ENCODE data around the gene TLX1. TPM values are rescaled to one million over a fixed set of nuclear protein-coding genes. Genes with fewer than 3 reads are reported as not detected.

The TLX1 gene
- total RNA-seq, 2 experiments from 2014 or later: not detected

- no peak overlapping the region for H3K27ac Mint-ChIP-seq
- H3K27me3 Mint-ChIP-seq (ENCODE audit: low read depth): peaks cover 77% of the 10 kb centered on the region
- POLR2A ChIA-PET: no interaction called here
Observed at GRCh38 chr10:101124933-101125332, 6.2 kb upstream of the TLX1 start.

DNA sequence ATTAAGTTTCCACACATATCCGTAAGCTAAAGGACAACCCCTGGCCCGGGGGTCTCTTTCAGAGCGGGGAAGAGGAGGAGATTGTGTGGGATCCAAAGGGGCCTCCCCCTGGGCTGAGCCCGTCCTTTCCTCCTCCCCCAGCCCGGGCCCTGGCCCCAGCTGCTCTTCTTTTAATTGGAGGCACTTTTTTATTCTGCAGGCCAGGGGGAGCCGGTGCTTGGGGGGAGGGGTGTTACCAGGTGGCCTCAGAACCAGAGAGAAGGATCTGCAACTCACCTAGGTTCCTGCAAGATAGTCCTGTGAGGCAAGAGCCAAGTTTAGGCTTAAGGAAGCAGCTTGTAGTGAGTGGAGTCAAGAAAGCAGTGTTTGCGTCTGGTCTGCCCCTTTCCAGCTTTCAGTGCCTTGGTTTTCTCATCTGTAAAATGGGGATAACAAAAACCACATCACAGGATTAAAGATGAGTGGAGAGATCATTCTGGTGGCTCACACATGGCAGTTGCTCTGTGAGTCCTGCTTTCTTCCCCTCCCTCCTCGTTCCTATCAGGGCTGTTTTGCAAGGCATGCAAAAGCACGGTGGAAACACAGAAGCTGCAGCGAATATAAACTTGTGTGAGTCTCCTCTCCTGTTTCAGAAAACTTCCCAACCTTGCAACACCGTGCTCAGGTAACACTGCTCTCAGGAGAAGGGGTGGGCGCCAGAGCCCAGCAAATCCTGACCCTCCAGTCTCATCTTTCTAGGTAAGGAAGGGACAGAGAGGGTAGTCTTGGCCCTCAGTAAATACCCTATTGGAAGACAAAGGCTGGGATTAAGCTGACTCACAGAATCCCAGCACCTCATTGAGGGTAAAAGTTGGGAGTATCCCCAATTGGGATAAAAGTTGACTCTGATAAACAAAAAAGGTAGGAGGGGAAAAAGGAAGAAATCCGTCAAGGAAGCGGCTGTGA lies 4.1 kb upstream of the TLX1 start:
- POLR2A ChIA-PET: interaction anchor here (0.6 kb wide), 1 partner anchor 42 kb away, joined by 3 read pairs; no protein-coding TSS in a partner anchor
- CTCF ChIA-PET: interaction anchor here (1.0 to 1.8 kb wide), 4 partner anchors 15 to 85 kb away, joined by 3 to 20 read pairs (median 4); no protein-coding TSS in a partner anchor
- Mint-ChIP-seq H3K4me1 (ENCODE audit: low read depth) (peaks cover 12% of the 10 kb centered on the region), H3K4me3 (no peak overlapping the region), H3K27ac (no peak overlapping the region), H3K36me3 (ENCODE audit: low read depth) (no peaks in the 10 kb centered on the region), H3K27me3 (ENCODE audit: low read depth) (peaks cover 77% of the 10 kb centered on the region), H3K9me3 (ENCODE audit: insufficient read depth) (no peaks in the 10 kb centered on the region)
- ATAC-seq: no peak
- DNase-seq: no peak

More at GRCh38 chr10:101124933-101125332, 6.2 kb upstream of the TLX1 start:
- no peaks in the 10 kb centered on the region for H3K36me3 Mint-ChIP-seq (ENCODE audit: low read depth)
- H3K9me3 Mint-ChIP-seq (ENCODE audit: insufficient read depth): no peaks in the 10 kb centered on the region
- peaks cover 27% of the 10 kb centered on the region for H3K4me1 Mint-ChIP-seq (ENCODE audit: low read depth)
- DNase-seq (no peak), ATAC-seq (no peak)
- CTCF ChIA-PET: interaction anchor here (1.2 to 5.3 kb wide), 3 partner anchors 16 to 29 kb away, joined by 5 to 42 read pairs (median 16); no protein-coding TSS in a partner anchor
- H3K4me3 Mint-ChIP-seq: no peak overlapping the region

DNA sequence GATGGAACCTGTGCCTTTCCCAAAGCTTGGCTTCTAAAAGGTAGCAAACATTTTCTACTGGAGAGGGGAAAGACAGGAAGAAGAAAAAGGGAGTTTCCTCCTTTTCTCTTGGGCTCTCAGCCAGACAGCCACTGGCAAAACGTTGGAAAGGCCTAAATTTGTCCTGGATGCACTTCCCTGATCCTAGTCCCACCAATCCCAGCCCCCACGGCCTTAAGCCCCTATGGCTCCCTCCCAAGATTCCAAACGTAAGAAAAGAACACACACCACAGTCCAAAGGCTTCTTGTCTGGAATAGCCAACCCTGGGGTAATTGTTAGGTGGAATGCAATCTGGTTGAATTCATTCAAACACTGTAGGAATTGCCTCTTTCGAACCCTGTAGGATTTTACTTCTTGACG lies 959 bp upstream of the TLX1 start:
- POLR2A ChIA-PET: no interaction called here
- CTCF ChIA-PET: interaction anchor here (1.3 kb wide), 1 partner anchor 12 kb away, joined by 4 read pairs; no protein-coding TSS in a partner anchor
- ATAC-seq: no peak
- H3K27ac Mint-ChIP-seq: no peak overlapping the region
- peaks cover 81% of the 10 kb centered on the region for H3K27me3 Mint-ChIP-seq (ENCODE audit: low read depth)
- H3K4me3 Mint-ChIP-seq: no peak overlapping the region
- no peaks in the 10 kb centered on the region for H3K36me3 Mint-ChIP-seq (ENCODE audit: low read depth)
- no peaks in the 10 kb centered on the region for H3K9me3 Mint-ChIP-seq (ENCODE audit: insufficient read depth)
- no peak for DNase-seq
- H3K4me1 Mint-ChIP-seq (ENCODE audit: low read depth): peaks cover 9% of the 10 kb centered on the region

DNA sequence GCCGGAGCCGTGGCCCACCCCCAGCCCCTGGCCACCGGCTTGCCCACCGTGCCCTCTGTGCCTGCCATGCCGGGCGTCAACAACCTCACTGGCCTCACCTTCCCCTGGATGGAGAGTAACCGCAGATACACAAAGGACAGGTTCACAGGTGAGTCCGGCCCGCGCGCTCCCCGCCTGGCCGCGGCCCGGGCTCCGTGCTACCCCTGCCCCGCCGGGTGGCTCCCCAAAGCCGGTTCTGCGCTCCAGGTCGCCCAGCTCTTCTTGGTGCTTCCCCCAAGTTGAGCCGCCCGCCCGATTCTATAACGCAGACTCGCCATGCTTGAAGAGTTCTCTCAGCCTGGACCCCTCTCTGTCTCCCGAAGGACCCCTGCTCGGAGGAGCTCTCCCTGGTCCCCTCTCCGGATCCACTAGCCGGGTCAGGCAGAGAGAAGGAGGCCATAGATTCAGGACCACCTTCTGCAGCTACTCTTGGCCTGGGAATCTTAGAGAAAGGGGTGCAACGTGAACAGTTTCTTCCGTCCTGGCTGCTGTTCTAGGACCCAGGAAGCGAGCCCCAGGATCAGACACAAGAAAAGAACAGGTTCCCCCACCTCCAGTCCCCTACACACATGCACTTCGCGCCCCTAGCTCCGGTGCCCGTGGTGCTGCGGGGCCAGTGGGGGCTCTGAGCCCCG lies 999 bp downstream of the TLX1 start:
- H3K36me3 Mint-ChIP-seq (ENCODE audit: low read depth): no peaks in the 10 kb centered on the region
- H3K4me1 Mint-ChIP-seq (ENCODE audit: low read depth): peaks cover 17% of the 10 kb centered on the region
- no peak overlapping the region for H3K4me3 Mint-ChIP-seq
- H3K9me3 Mint-ChIP-seq (ENCODE audit: insufficient read depth): no peaks in the 10 kb centered on the region
- no peak for DNase-seq
- ChIA-PET CTCF (interaction anchor here (1.8 kb wide), 1 partner anchor 9 kb away, joined by 8 read pairs; no protein-coding TSS in a partner anchor), POLR2A (interaction anchor here (0.7 kb wide), 1 partner anchor 92 kb away, joined by 3 read pairs; no protein-coding TSS in a partner anchor)
- no peak for ATAC-seq
- no peak overlapping the region for H3K27ac Mint-ChIP-seq
- peaks cover 82% of the 10 kb centered on the region for H3K27me3 Mint-ChIP-seq (ENCODE audit: low read depth)

DNA sequence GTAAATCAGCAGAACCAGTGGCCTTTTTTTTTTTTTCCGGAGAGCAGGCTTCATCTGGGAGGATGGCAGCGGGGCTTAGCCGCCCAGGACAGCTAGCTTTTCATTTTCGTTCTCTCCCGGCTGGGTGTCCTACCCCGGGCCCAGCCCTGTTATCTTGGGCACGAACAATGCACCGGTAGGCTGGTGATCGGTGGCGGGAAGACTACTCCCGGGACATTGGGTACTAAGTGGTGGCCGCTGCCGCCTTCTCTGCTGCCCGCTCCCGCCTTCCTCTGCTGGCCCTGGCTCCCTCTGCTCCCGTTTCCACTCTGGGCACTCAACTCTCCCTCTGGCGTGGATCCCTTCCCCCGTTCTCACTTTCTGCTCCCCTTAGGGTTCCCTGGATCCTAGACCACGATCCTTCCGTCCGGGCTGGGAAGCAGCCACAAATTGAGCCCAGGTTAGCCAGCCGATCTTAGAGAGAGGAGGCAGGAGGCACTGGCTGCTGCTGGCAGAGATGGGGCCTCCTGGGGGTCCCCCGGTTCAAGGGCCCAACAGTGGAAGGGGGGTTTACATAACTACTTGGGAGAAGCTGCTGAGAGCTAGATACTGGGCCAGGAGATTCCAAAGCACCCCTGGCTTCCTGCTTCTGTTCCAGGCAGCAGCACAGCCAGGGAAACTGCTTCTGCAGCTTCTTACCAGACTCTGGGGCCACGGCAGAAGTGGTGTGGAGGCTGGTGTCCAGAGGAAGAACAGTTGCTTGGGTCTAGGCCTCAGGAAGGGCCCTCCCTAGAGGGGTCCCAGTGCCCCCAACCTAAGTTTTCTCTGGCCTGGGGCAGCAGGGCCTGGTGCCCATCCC lies 1.8 kb downstream of the TLX1 start:
- DNase-seq (no peak), ATAC-seq (no peak)
- no peaks in the 10 kb centered on the region for H3K36me3 Mint-ChIP-seq (ENCODE audit: low read depth)
- ChIA-PET POLR2A (no interaction called here), CTCF (interaction anchor here (1.8 kb wide), 1 partner anchor 9 kb away, joined by 8 read pairs; no protein-coding TSS in a partner anchor)
- peaks cover 83% of the 10 kb centered on the region for H3K27me3 Mint-ChIP-seq (ENCODE audit: low read depth)
- no peak overlapping the region for H3K27ac Mint-ChIP-seq
- H3K4me1 Mint-ChIP-seq (ENCODE audit: low read depth): peaks cover 17% of the 10 kb centered on the region
- no peaks in the 10 kb centered on the region for H3K9me3 Mint-ChIP-seq (ENCODE audit: insufficient read depth)
- H3K4me3 Mint-ChIP-seq: no peak overlapping the region

GRCh38 chr10:101133489-101134298 lies 2.6 kb downstream of the TLX1 start:
- H3K27ac Mint-ChIP-seq: no peak overlapping the region
- ChIA-PET POLR2A (interaction anchor here (0.5 to 0.8 kb wide), 3 partner anchors 23 to 310 kb away, joined by 3 to 4 read pairs (median 3); no protein-coding TSS in a partner anchor), CTCF (interaction anchor here (1.8 kb wide), 1 partner anchor 8 kb away, joined by 8 read pairs; no protein-coding TSS in a partner anchor)
- peaks cover 86% of the 10 kb centered on the region for H3K27me3 Mint-ChIP-seq (ENCODE audit: low read depth)
- H3K9me3 Mint-ChIP-seq (ENCODE audit: insufficient read depth): no peaks in the 10 kb centered on the region
- ATAC-seq (peak; percentile 22), DNase-seq (no peak)
- peaks cover 17% of the 10 kb centered on the region for H3K4me1 Mint-ChIP-seq (ENCODE audit: low read depth)
- H3K4me3 Mint-ChIP-seq: no peak overlapping the region
- no peaks in the 10 kb centered on the region for H3K36me3 Mint-ChIP-seq (ENCODE audit: low read depth)

- CTCF ChIA-PET: interaction anchor here (0.9 kb wide), 1 partner anchor 39 kb away, joined by 3 read pairs; no protein-coding TSS in a partner anchor
Observed at GRCh38 chr10:101134299-101135127, 3.4 kb downstream of the TLX1 start.

GRCh38 chr10:101135141-101136006 lies 4.3 kb downstream of the TLX1 start:
- CTCF ChIA-PET: interaction anchor here (0.9 kb wide), 1 partner anchor 40 kb away, joined by 3 read pairs; no protein-coding TSS in a partner anchor

More at GRCh38 chr10:101134299-101135127, 3.4 kb downstream of the TLX1 start:
- peaks cover 17% of the 10 kb centered on the region for H3K4me1 Mint-ChIP-seq (ENCODE audit: low read depth)
- H3K27me3 Mint-ChIP-seq (ENCODE audit: low read depth): peaks cover 86% of the 10 kb centered on the region
- H3K27ac Mint-ChIP-seq: no peak overlapping the region
- no peaks in the 10 kb centered on the region for H3K9me3 Mint-ChIP-seq (ENCODE audit: insufficient read depth)
- H3K4me3 Mint-ChIP-seq: no peak overlapping the region
- DNase-seq (no peak), ATAC-seq (no peak)
- H3K36me3 Mint-ChIP-seq (ENCODE audit: low read depth): no peaks in the 10 kb centered on the region
- POLR2A ChIA-PET: interaction anchor here (0.5 to 0.8 kb wide), 3 partner anchors 22 to 311 kb away, joined by 3 to 4 read pairs (median 3); no protein-coding TSS in a partner anchor

DNA sequence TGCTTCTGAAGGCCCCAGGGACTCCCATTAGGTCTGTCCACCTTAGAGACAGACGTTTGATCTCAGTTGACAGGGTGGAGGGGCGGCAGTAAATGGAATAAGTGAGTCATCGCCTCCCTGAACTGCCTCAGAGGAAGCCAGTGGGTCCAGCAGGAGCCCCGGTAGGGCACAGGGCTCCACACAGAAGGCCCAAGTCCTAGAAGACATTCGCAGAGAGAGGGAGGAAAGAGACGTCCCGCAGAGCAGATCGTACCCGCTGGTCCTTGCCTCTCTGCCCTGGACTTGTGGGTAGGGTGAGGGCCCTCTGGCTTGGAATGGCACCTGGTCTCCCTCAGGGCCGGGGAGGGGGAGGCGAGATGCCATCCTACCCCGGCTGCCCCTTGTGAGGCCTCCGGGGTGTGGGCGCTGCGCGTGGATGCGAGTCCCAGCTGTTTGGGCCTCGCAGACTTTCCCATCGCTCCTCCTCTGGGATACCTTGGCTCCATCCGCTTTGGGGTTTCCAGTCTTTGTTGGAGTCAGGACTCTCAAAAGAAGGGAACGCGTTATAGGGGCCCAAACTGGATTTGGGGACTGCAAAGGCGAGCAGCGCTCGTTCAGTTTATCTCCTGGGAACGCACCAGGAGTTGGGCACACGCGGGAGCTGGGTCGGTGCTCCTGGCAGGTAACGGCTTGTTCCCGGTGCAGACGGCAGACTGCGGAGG lies 5.1 kb downstream of the TLX1 start:
- DNase-seq (no peak), ATAC-seq (no peak)
- CTCF ChIA-PET: no interaction called here
- Mint-ChIP-seq H3K4me3 (no peak overlapping the region), H3K9me3 (ENCODE audit: insufficient read depth) (no peaks in the 10 kb centered on the region), H3K27ac (no peak overlapping the region), H3K36me3 (ENCODE audit: low read depth) (no peaks in the 10 kb centered on the region), H3K27me3 (ENCODE audit: low read depth) (peaks cover 82% of the 10 kb centered on the region), H3K4me1 (ENCODE audit: low read depth) (peaks cover 20% of the 10 kb centered on the region)
- POLR2A ChIA-PET: no interaction called here

More at GRCh38 chr10:101135141-101136006, 4.3 kb downstream of the TLX1 start:
- Mint-ChIP-seq H3K4me1 (ENCODE audit: low read depth) (peaks cover 17% of the 10 kb centered on the region), H3K36me3 (ENCODE audit: low read depth) (no peaks in the 10 kb centered on the region), H3K27ac (no peak overlapping the region), H3K9me3 (ENCODE audit: insufficient read depth) (no peaks in the 10 kb centered on the region), H3K27me3 (ENCODE audit: low read depth) (peaks cover 82% of the 10 kb centered on the region), H3K4me3 (peak overlapping the region; percentile 27)
- no peak for DNase-seq
- POLR2A ChIA-PET: no interaction called here
- no peak for ATAC-seq

Data from activated CD8-positive, alpha-beta T cell treated with anti-CD3 and anti-CD28 coated beads, Interleukin-2, amount 10 ng/mL, durations not matched to agents 7 days and 5 days (primary cell).